GM21515 (cell line): ENCODE measurements around the gene ZNF688.
A peak's percentile ranks its signal among the peaks of the same experiment; 100 is the strongest.
"Not testable (repeated sequence)": the region's sequence is repeated elsewhere in the genome, so short reads cannot be mapped to it uniquely, and the experiment has no call there.

Experiments
- ATAC-seq: cut with Tn5 transposase; IDR thresholded peaks from one replicate; pipeline ENCODE4 v1.9.1; 2021; ENCODE audit not compliant: unreplicated experiment

The ZNF688 gene

DNA sequence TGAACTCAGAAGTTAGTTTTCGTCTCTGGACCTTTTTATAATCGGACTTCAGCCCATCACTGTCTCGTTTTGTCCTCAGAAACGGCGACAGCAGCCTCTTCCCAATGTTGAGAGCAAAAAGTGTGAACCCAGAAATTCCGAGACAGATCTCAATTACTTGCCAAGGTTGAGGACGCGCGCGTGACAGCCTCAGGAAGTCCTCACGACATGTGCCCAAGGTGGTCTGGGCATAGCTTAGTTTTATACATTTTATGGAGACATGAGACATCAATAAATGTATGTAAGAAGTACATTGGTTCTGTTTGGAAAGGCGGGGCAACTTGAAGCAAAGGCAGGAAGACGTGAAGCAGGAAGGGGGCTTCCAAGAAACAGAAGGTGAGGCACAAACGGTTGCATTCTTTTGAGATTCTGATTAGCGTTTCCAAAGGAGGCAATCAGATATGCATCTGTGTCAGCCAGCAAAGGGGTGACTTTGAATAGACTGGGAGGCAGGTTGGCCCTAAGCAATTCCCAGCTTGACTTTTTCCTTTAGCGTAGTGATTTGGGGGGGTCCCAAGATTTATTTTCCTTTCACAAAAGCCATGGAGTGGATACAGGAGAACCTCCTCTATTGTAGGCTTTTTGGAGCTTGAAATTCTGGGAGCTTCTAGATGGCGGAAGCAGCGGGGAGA is 36.3 kb downstream of the ZNF688 start:
- peak; percentile 14 for ATAC-seq

DNA sequence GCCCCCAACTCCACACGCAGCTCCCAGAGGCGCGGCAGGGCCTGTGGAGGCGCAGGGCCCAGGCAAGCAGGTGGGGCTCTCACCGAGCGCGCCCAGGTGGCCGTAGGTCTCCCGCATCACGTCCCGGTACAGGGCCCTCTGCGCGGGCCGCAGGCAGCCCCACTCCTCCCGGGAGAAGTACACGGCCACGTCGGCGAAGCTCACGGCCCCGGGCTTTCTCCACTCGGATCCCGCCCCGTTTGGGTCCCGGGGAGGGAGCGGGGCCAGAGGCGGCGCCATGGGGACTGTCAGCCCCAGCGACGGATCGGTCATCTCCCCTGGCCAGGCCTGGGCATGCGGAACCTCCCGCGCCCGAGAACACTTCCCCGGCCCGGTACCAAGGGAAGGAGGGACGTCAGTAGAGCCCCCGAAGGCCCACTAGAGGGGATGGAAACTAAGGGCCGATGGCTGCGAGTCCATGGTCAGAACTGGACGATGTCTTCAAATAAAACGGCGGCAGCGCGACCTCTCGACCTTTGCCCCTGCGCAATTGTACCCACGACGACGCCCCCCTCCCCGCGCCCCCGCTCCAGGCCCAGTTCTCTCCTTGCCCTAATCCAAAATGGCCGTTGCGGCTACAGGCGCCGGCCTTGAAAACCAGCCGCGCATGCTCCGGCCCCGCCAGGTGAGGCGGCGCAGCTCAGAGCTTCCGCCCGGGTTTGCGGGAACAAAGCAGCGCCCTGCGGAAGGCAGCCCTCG is 37.0 kb downstream of the ZNF688 start, which contains the start of gene ZNF747:
Gene ZNF747 (minus strand): TSS at position 491 of the 738 bp plus-strand sequence. CDS start 179 bp downstream, at position 312.
- ATAC-seq = peak; percentile 55

- peak; percentile 9 for ATAC-seq
These were observed 37.7 kb downstream of the ZNF688 start for GRCh38 chr16:30533748-30534367.

DNA sequence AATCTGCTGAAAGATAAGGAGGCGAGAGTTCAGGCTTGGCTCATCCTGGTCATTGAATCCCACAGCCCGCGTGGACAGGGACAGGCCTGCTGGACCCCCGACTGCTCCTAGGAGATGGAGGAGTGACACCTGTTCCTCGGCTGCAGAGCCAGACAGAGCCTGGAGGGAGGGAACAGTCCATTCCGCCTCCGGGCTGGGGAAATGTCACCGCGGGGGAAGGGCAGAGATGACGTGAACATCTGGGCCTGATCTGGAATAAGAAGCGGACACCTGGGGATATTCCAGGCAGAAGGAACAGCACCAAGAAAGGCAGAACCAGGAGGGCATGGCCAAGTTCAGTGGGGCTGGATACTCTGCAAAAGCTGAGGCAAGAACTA is 38.4 kb downstream of the ZNF688 start:
- ATAC-seq = no peak

- ATAC-seq = no peak
These were observed 39.0 kb downstream of the ZNF688 start for GRCh38 chr16:30532285-30533145.

GRCh38 chr16:30530163-30531037 is 41.1 kb downstream of the ZNF688 start:
- no peak for ATAC-seq

DNA sequence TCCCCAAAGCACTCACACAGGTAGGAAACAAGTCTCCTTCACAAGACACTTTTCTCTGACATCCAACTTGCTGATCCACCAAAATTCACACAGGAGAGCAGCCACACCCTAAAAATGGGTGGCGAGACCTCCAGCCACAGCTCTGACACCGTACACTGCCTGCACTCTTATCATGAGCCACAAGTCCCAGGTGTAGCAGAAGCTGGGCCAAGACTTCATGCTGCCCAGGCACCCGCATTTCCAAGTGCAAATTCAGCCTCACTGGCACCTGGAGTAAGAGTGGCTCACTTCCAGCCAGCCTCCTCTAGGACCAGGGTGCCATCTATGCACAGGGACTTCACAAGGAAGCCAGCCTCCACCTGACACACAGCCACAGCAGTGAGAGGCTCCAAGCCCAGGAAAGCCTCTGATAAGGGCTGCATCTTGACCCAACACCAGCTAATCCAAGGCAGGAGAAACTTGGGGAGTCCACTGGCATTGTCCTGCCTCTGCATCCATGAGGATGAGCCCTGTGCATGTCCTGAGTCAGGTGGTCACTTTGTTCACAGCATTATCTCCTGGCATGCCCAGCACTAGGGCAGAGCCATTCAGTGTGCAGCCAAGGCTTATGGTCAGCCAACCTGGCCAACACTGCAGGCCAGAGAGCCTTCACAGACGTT is 42.6 kb downstream of the ZNF688 start:
- ATAC-seq = no peak

GRCh38 chr16:30527635-30528178 is 43.8 kb downstream of the ZNF688 start:
- no peak for ATAC-seq

- peak; percentile 87 for ATAC-seq
These were observed 44.5 kb downstream of the ZNF688 start for GRCh38 chr16:30526823-30527634.

DNA sequence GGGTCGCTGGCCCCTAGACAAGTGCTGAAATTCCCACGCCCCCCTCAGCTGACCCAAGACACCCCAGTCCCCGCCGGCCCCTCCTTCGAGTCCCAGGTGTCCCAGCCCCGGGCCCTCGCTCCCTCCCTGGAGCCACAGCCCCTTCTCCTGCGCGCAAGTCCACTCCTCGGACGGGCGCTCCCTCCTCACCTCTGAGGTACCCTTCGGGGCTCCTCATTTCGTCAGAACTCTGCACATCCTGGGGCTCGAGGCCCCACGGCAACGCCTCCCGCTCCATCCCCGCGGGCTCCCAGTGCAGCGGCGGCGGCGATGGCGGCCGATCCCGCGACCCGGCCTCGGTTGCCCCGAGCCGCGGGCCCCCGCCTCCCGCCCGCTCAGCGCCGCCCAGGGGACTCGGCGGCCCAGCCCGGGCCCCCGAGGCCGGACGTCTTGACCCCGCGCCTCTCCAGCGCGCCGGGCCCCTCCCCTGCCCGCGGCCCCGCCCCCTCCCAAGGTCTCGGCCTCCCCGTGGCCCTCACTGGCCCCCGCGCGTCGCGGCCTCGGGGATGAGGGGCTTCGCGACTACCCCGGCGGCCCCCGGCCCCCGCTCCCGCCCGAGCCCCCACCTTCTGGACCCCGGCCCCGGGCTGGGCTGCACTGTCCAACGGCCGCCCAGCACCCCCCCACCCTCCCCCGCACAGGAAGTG is 45.2 kb downstream of the ZNF688 start, which contains the start of gene ZNF768:
Gene ZNF768 (minus strand): TSS at position 430 of the 686 bp plus-strand sequence. CDS start 153 bp downstream, at position 277.
- peak; percentile 9 for ATAC-seq

DNA sequence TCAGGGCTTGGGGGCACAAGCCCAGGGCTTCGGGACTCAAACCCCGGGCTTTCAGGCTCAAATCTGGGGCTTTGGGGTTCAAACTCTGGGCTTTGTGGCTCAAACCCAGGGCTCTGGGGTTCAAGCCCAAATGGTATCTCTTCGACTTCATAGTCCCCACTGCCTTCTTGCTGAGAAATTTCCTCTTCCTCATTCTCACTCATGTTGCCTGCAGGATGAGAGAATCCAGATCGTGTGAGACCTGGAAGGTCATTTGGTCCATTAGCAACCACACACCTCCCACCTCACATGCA is 45.7 kb downstream of the ZNF688 start:
- no peak for ATAC-seq

DNA sequence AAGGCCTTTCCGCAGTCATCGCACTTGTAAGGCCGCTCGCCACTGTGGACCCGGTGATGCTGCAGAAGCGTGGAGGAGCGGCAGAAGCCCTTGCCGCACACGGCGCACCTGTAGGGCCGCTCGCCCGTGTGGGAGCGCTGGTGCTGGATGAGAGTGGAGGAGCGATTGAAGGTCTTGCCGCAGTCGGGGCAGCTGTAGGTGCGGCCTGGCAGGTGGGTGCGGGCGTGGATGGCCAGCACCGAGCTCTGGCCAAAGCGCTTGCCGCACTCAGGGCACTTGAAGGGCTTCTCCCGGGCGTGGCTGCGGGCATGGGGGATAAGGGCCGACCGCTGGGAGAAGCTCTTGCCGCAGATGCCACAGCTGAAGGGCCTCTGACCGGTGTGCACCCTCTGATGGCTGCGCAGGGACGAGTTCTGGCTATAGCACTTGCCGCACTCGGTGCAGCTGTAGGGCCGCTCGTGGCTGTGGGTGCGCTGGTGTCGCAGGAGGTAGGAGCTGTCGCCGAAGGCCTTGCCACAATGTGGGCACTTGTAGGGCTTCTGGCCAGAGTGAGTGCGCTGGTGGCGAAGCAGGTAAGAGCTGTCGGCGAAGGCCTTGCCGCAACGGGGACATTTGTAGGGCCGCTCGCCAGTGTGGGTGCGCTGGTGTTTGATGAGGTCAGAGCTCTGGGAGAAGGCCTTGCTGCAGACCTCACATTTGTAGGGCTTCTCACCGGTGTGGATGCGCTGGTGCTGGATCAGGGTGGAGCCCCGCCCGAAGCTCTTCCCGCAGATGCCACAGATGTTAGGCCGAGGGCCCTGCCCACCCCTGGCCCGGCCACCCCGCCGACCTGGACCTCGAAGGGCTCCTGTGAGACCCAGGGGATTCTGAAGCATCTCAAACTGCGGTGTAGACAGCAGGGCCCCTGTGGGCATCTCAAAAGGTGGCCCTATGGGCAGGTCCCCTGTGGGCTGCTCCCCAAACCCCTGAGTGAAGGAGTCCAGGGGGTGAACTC is 46.6 kb downstream of the ZNF688 start:
- ATAC-seq = no peak

DNA sequence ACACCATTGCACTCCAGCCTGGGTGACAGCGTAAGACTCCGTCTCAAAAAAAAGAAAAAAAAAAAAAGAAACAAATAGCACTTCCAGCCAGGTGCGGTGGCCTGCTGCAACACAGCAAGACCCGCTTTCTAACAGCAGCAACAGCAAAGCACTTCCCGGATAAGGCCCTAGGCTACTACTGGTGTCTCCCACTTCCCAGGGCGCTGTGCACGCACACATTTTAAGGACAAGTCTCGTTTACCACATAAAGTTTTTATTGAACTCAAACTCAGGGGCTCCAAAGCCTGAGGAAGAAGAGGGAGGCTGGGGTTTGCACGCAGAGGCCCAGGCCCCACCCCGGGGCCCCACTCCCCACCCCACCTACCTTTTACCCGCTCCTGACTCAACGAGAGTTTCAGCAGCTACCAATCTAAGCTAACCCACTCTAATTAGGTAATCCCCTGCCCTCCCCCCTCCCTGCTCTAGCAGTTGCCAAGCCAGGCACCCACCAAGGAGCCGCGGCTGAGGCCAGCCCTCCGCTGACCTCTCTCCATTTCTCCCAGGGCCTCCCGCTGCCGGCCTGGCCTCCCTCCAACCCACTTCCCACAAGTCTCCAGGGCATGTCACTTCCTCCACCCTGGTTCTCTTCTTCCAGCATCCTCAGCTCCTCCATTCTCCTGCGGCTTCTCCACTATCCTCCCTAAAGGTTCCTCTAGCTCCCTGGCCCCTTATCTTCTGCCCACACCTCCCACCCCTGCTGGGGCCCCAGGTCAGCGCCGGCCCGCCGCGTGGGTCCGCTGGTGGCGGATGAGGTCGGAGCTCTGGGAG is 47.5 kb downstream of the ZNF688 start:
- no peak for ATAC-seq

DNA sequence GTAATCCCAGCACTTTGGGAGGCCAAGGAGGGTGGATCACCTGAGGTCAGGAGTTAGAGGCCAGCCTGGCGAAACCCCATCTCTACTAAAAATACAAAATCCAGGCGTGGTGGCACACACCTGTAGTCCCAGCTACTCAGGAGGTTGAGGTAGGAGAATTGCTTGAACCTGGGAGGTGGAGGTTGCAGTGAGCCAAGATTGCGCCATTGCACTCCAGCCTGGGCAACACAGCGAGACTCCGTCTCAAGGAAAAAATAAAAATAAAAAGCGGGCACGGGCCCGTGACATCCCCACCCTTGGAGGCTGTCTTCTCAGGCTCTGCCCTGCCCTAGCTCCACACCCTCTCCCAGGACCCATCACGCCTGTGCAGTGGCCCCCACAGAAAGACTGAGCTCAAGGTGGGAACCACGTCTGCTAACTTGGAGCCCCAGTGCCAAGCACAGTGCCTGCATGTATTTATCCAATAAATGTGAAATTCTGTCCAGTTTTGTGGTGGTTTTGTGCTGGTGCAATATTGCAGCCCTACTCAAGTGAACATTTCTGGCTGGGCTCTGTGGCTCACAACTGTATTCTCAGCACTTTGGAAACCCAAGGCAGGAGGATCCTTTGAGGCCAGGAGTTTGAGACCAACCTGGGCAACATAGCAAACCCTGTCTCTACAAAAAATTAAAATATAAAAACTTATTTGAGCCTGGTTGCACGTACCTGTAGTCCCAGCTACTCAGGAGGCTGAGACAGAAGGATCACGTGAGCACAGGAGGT is 48.6 kb downstream of the ZNF688 start:
- not testable (repeated sequence) for ATAC-seq
